Measurements from ENCODE around the gene FBXL17.
A peak's percentile ranks its signal among the peaks of the same experiment; 100 is the strongest.

FBXL17 gene

GRCh38 chr5:108141676-108142075 lies 240.2 kb downstream of the FBXL17 start:
- peak; percentile 75 for ATAC-seq
- Mint-ChIP-seq H3K4me1 (peaks cover 7% of the 10 kb centered on the region), H3K27ac (no peak overlapping the region), H3K4me3 (no peak overlapping the region), H3K27me3 (no peaks in the 10 kb centered on the region), H3K9me3 (no peaks in the 10 kb centered on the region)
- no peak for DNase-seq

GRCh38 chr5:108136493-108136892 lies 245.4 kb downstream of the FBXL17 start:
- ATAC-seq (no peak), DNase-seq (no peak)
- H3K4me1 Mint-ChIP-seq: no peaks in the 10 kb centered on the region
- H3K9me3 Mint-ChIP-seq: no peaks in the 10 kb centered on the region
- H3K27ac Mint-ChIP-seq: no peak overlapping the region
- H3K27me3 Mint-ChIP-seq: no peaks in the 10 kb centered on the region
- H3K4me3 Mint-ChIP-seq: no peak overlapping the region

GRCh38 chr5:108129129-108129528 lies 252.8 kb downstream of the FBXL17 start:
- no peaks in the 10 kb centered on the region for H3K4me1 Mint-ChIP-seq
- ATAC-seq: no peak

GRCh38 chr5:108125771-108126511 lies 256.0 kb downstream of the FBXL17 start:
- ATAC-seq: no peak
- no peaks in the 10 kb centered on the region for H3K4me1 Mint-ChIP-seq
- H3K4me3 Mint-ChIP-seq: no peak overlapping the region
- no peak for DNase-seq
- no peaks in the 10 kb centered on the region for H3K27me3 Mint-ChIP-seq
- no peak overlapping the region for H3K27ac Mint-ChIP-seq
- no peaks in the 10 kb centered on the region for H3K9me3 Mint-ChIP-seq

More at GRCh38 chr5:108129129-108129528, 252.8 kb downstream of the FBXL17 start:
- Mint-ChIP-seq H3K9me3 (no peaks in the 10 kb centered on the region), H3K4me3 (no peak overlapping the region), H3K27ac (no peak overlapping the region), H3K27me3 (no peaks in the 10 kb centered on the region)
- no peak for DNase-seq

- Mint-ChIP-seq H3K4me3 (no peak overlapping the region), H3K27ac (no peak overlapping the region), H3K4me1 (no peaks in the 10 kb centered on the region), H3K27me3 (no peaks in the 10 kb centered on the region), H3K9me3 (no peaks in the 10 kb centered on the region)
- no peak for DNase-seq
- no peak for ATAC-seq
Observed at GRCh38 chr5:108124596-108124995, 257.3 kb downstream of the FBXL17 start.

- H3K4me3 Mint-ChIP-seq: no peak overlapping the region
- no peaks in the 10 kb centered on the region for H3K9me3 Mint-ChIP-seq
- ATAC-seq (no peak), DNase-seq (no peak)
- H3K27ac Mint-ChIP-seq: no peak overlapping the region
- H3K4me1 Mint-ChIP-seq: no peaks in the 10 kb centered on the region
- no peaks in the 10 kb centered on the region for H3K27me3 Mint-ChIP-seq
Observed at GRCh38 chr5:108122702-108123101, 259.2 kb downstream of the FBXL17 start.

- Mint-ChIP-seq H3K27me3 (no peaks in the 10 kb centered on the region), H3K9me3 (no peaks in the 10 kb centered on the region), H3K4me3 (no peak overlapping the region), H3K27ac (no peak overlapping the region), H3K4me1 (no peaks in the 10 kb centered on the region)
- ATAC-seq (no peak), DNase-seq (no peak)
Observed at GRCh38 chr5:108118813-108119514, 262.9 kb downstream of the FBXL17 start.

GRCh38 chr5:108115673-108116072 lies 266.2 kb downstream of the FBXL17 start:
- Mint-ChIP-seq H3K27ac (no peak overlapping the region), H3K4me3 (no peak overlapping the region), H3K4me1 (no peaks in the 10 kb centered on the region), H3K27me3 (no peaks in the 10 kb centered on the region), H3K9me3 (peaks cover 0 to 13% of the 10 kb centered on the region in 2 donors)
- ATAC-seq (no peak), DNase-seq (no peak)

GRCh38 chr5:108113950-108114349 lies 267.9 kb downstream of the FBXL17 start:
- Mint-ChIP-seq H3K4me1 (no peaks in the 10 kb centered on the region), H3K9me3 (peaks cover 0 to 13% of the 10 kb centered on the region in 2 donors), H3K4me3 (no peak overlapping the region), H3K27ac (no peak overlapping the region), H3K27me3 (no peaks in the 10 kb centered on the region)
- ATAC-seq (no peak), DNase-seq (no peak)

GRCh38 chr5:108111736-108112135 lies 270.2 kb downstream of the FBXL17 start:
- no peaks in the 10 kb centered on the region for H3K4me1 Mint-ChIP-seq
- no peak overlapping the region for H3K4me3 Mint-ChIP-seq

GRCh38 chr5:108109059-108109458 lies 272.8 kb downstream of the FBXL17 start:
- no peaks in the 10 kb centered on the region for H3K27me3 Mint-ChIP-seq
- H3K27ac Mint-ChIP-seq: no peak overlapping the region
- H3K9me3 Mint-ChIP-seq: peaks cover 0 to 13% of the 10 kb centered on the region in 2 donors
- no peak overlapping the region for H3K4me3 Mint-ChIP-seq
- no peaks in the 10 kb centered on the region for H3K4me1 Mint-ChIP-seq
- DNase-seq (no peak), ATAC-seq (no peak)

More at GRCh38 chr5:108111736-108112135, 270.2 kb downstream of the FBXL17 start:
- H3K9me3 Mint-ChIP-seq: peaks cover 0 to 13% of the 10 kb centered on the region in 2 donors
- ATAC-seq (no peak), DNase-seq (no peak)
- no peak overlapping the region for H3K27ac Mint-ChIP-seq
- no peaks in the 10 kb centered on the region for H3K27me3 Mint-ChIP-seq

GRCh38 chr5:108104448-108104847 lies 277.4 kb downstream of the FBXL17 start:
- DNase-seq (no peak), ATAC-seq (no peak)
- H3K27ac Mint-ChIP-seq: no peak overlapping the region
- no peaks in the 10 kb centered on the region for H3K4me1 Mint-ChIP-seq
- no peak overlapping the region for H3K4me3 Mint-ChIP-seq
- H3K27me3 Mint-ChIP-seq: no peaks in the 10 kb centered on the region
- H3K9me3 Mint-ChIP-seq: no peaks in the 10 kb centered on the region

GRCh38 chr5:108102463-108102862 lies 279.4 kb downstream of the FBXL17 start:
- H3K27ac Mint-ChIP-seq: no peak overlapping the region
- DNase-seq (no peak), ATAC-seq (no peak)

GRCh38 chr5:108101821-108102220 lies 280.1 kb downstream of the FBXL17 start:
- DNase-seq: no peak
- H3K27me3 Mint-ChIP-seq: no peaks in the 10 kb centered on the region
- no peak overlapping the region for H3K4me3 Mint-ChIP-seq
- H3K4me1 Mint-ChIP-seq: no peaks in the 10 kb centered on the region
- H3K27ac Mint-ChIP-seq: no peak overlapping the region
- ATAC-seq: no peak
- no peaks in the 10 kb centered on the region for H3K9me3 Mint-ChIP-seq

More at GRCh38 chr5:108102463-108102862, 279.4 kb downstream of the FBXL17 start:
- H3K4me1 Mint-ChIP-seq: no peaks in the 10 kb centered on the region
- no peaks in the 10 kb centered on the region for H3K27me3 Mint-ChIP-seq
- H3K9me3 Mint-ChIP-seq: no peaks in the 10 kb centered on the region
- H3K4me3 Mint-ChIP-seq: no peak overlapping the region

GRCh38 chr5:108101130-108101529 lies 280.8 kb downstream of the FBXL17 start:
- Mint-ChIP-seq H3K4me3 (no peak overlapping the region), H3K27ac (no peak overlapping the region), H3K9me3 (no peaks in the 10 kb centered on the region), H3K4me1 (no peaks in the 10 kb centered on the region), H3K27me3 (no peaks in the 10 kb centered on the region)
- ATAC-seq: no peak
- DNase-seq: no peak

- H3K4me1 Mint-ChIP-seq: no peaks in the 10 kb centered on the region
- H3K27me3 Mint-ChIP-seq: no peaks in the 10 kb centered on the region
- no peak overlapping the region for H3K4me3 Mint-ChIP-seq
- DNase-seq (no peak), ATAC-seq (no peak)
- H3K9me3 Mint-ChIP-seq: no peaks in the 10 kb centered on the region
- no peak overlapping the region for H3K27ac Mint-ChIP-seq
Observed at GRCh38 chr5:108094800-108095199, 287.1 kb downstream of the FBXL17 start.
